T-helper 2 cell treated with Interferon-gamma antibody and Interleukin-4, amounts not matched to agents 100 ng/mL and 5 ng/mL, for 36 hours (primary cell): Measurements from ENCODE around the gene TYW1. TPM values are rescaled to one million over a fixed set of nuclear protein-coding genes. Genes with fewer than 3 reads are reported as not detected.
"Not testable (repeated sequence)": the region's sequence is repeated elsewhere in the genome, so short reads cannot be mapped to it uniquely, and the experiment has no call there.

Source experiments
- intact Hi-C: fragments of 100-400 bp; cut with micrococcal nuclease; formaldehyde crosslinking; loops from one replicate; pipeline ENCODE4 v1.15.1; 2023
- total RNA-seq: library from RNA; stranded (reverse); gene quantifications from 2 replicates; pipeline ENCODE4 v1.2.3, GENCODE V29; 2022

Gene TYW1
- total RNA-seq, 1 donor from 2014 or later: 19.5 TPM

DNA sequence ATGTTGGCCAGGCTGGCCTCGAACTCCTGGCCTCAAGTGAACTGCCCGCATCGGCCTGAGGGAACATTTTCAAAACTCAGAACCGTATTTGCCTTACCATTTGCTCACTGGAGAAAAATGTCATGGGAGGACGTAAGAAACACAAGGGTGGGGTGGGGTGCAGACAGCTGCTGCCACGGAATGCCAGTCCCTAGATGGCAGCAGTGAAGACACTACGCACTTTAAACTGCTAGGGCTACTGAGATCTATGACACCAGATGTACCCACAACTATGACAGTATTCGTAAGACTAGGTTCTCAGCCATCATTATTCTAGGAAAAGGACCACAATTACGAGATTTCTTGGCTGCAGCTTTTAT lies 2.0 kb upstream of the TYW1 start:
- intact Hi-C loops: loop anchor here (1.0 to 10.0 kb wide), 8 partner anchors 72 to 1622 kb away; partner anchors contain the start of genes GUSB and ZNF92

DNA sequence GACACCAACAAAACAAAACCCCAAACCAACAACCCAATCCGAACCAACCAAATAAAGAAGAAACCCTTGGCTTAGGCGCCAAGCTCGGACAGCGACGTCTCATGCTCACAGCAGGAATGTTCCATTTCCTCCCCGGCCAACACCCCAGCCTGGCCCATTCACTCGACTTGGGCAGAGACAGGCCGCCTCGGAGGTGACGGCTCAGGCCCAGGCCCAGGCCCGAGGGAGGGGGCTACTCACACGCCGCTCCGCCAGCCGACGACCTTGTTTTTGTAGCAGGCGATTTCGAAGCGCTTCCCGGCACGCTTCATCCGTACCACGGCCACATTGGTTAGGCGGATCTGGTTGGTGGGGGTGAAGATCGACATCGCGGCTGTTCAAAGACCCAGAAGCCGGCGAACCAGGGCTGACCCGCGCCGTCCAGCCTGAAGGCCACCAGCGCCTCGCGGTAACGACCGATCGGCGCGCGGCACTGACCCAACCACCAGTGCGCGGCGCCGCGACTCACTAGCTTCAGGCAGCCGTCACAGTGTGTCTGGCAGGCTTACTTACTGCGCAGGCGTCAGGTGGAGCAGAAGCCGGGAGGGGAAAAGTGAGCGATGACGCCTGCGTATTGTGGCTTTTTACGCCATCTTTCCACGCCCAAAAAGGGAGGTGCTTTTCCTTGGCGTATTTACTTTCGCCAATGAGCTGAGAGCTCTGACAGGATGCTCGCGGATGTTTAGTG lies 1.4 kb upstream of the TYW1 start, which contains the start of gene SBDS:
SBDS (minus strand) TSS at position 537 of the 727 bp plus-strand sequence; CDS start at position 368, 169 bp downstream.
- intact Hi-C loops: loop anchor here (2.0 to 10.0 kb wide), 6 partner anchors 158 to 1623 kb away; partner anchors contain the start of gene ZNF92

DNA sequence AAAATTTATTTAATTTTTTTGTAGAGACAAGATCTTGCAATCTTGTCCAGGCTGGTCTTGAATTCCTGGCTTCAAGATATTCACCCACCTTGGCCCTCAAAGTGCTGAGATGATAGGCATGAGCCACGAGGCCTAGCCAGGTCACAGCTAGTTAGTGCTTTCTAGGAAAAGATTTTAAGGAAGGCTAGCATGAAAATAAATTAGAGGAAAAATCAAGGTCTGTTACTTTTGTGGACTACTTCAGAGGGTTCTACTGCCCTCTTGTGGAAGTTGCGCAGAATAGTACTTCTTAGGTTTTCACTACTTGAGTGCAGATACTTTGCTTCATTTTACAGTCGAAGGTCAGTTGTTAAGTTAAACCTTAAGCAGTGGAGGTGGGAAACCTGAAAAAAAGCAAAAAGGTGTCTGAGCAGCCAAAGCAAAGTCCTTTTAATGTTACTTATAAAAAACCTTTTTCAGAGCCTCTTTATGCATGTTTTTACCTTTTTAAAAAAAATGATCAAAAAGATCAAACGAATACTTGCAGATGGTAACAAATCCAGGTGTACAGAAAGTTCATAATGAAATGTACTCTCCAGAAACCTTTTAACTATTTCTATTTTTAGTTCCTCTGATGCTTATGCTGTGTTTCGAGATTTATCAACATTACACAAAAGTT lies 4.1 kb downstream of the TYW1 start:
- intact Hi-C loops: loop anchor here (10.0 kb wide), 1 partner anchor 446 kb away; no protein-coding TSS in a partner anchor

DNA sequence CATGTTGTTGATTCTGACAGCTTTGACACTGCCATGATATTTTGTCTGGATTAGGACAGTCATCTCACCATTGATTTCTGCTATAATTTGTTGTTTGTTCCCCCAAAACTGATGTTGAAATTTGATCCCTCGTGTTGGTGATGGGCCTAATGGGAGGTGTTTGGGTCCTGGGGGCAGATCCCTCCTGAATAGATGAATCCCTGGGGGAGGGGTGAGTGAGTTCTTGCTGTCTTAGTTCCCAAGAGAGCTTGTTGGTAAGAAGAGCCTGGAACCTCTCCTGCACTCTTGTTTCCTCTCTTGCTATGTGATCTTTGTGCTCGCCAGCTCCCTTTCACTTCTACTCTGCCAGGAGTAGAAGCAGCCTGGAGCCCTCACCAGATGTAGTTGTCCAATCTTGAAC lies 7.5 kb downstream of the TYW1 start:
- intact Hi-C loops: loop anchor here (10.0 kb wide), 1 partner anchor 449 kb away; no protein-coding TSS in a partner anchor

DNA sequence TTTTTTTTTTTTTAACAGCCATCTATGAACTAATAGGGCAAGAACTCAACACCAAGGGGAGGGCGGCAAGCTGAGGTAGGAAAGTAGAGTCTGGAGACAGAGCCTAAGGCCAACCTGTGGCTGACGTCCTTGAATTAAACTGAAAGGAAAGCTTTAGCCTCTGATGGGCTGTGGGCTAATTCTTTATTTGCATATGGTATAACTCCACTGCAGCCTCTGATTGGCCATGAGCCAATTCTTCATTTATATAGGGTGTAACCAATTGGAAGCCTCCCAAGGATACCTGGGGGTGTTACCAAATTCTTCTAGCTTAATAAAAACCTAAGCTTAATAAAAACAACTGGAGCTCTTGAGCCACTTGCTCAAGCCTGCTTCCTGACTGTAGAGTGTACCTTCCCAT lies 10.3 kb downstream of the TYW1 start:
- intact Hi-C loops: loop anchor here (10.0 kb wide), 1 partner anchor 452 kb away; no protein-coding TSS in a partner anchor

DNA sequence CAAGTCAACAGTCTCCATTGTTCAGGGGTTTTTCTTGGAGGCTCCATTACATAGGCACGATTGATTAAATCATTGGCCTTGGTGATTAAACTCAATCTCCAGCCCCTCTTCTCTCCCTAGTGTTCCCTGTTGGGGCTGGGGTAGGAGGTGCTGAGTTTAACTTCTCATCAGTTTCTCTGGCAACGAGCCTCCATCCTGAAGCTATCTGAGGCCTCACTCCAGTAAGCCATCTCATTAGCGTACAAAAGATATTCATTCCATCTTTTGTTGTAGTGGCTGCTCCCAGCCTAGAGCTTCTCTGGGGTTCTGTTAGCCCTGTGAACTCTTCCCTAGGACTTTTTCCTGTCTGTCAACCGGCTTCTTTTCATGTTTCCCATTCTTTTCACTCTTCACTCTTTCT lies 11.6 kb downstream of the TYW1 start:
- intact Hi-C loops: loop anchor here (10.0 kb wide), 1 partner anchor 453 kb away; no protein-coding TSS in a partner anchor

DNA sequence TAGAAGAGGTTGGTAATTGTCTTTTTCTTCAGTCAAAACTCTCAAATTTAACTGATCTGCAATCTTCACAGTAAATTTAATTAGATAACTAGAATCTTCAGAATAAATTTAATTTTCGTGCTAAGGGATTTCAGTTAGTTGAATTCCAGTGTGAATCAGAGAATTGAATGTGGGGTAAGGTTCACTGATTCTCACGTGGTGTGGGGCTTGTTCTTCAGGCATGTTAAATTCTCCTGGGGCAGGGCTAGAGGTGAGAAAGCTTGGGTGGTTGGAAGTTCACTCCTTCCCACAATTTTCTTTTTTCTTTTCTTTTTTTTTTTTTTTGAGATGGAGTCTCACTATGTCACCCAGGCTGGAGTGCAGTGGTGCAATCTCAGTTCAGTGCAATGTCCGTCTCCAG lies 13.0 kb downstream of the TYW1 start:
- intact Hi-C loops: loop anchor here (10.0 kb wide), 1 partner anchor 455 kb away; no protein-coding TSS in a partner anchor

DNA sequence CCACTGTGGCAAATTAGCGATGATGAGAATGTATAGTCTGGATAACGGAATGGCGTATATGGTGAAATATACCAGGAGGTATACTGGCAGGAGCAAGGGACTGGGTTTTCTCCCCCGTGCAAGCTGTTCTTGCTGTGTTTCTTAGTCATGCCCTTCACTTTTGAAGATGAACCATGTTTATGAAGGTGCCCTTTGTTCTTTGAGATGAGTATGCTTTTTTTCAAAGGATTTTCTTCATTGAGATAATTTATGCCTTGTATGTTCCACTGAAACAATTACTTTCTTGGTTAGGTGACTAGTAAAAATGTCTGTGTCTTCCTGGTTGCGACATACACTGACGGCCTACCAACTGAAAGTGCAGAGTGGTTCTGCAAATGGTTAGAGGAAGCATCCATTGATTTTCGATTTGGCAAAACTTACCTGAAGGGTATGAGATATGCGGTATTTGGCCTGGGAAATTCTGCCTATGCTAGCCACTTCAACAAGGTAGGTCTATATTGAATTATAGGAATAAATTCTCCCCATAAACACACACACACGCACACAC lies 17.5 kb downstream of the TYW1 start:
- intact Hi-C loops: not testable (repeated sequence)

DNA sequence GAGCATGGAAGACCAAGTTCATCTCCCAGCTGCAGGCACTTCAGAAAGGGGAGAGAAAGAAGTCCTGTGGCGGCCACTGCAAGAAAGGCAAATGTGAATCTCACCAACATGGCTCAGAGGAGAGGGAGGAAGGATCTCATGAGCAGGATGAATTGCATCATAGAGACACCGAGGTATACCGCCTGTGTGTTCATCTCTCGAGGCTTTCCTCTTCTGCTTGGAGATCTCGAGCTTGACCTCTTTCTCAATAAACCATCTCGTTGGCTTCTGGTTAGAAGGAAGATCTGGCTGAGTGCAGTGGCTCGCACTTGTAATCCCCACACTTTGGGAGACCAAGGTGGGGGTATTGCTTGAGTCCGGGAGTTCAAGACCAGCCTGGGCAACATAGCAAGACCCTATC lies 21.3 kb downstream of the TYW1 start:
- intact Hi-C loops: not testable (repeated sequence)

DNA sequence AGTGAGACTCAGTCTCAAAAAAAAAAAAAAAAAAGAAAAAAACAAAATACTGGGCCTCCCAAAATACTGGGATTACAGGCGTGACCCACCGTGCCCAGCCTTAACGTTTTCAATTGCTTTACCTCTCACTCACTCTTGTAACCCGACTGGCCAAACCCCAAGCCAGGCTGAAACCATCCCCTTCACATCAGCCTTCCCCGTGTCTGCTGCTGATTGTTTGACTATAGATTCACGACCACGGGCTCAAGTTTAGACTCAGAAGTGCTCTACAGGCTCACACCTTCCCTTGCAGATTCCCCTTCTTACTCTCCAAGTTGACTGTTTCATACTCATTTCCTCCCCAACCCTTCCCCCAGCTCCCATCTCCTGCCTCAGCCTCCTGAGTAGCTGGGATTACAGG lies 22.3 kb downstream of the TYW1 start:
- intact Hi-C loops: no loop called here

DNA sequence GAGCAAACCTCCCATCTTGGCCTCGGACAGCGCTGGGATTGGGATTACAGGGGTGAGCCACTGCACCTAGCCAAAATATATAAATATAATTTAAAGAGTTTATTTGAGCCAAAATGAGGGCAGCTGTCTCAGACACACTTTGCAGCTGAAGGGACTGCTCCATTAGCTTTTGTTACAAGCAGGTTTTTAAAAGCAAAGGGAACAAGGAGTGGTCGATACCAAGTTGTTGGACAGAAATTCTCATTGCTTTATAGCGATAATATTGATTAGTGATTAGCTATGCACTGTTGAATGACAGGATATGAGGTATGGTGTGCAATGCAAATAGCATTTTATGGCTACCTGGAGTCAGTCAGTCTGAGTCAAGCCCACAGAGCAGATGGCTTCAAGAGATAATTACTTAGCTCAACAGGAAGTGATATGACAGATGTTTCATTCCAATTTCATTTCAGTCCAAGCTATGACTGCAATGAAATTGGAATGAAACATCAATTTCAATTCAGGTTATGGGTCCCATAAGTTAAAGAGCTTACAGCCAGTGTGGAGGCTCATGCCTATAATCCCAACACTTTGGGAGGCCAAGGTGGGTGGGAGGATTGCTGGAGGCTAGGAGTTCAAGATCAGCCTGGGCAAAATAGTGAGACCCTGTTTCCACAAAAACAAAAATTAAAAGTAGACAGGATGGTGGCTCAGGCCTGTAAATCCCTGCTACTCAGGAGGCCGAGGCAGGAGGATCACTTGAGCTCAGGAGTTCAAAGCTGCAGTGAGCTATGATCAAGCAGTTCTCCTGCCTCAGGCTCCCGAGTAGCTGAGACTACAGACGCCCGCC lies 23.1 kb downstream of the TYW1 start:
- intact Hi-C loops: no loop called here

DNA sequence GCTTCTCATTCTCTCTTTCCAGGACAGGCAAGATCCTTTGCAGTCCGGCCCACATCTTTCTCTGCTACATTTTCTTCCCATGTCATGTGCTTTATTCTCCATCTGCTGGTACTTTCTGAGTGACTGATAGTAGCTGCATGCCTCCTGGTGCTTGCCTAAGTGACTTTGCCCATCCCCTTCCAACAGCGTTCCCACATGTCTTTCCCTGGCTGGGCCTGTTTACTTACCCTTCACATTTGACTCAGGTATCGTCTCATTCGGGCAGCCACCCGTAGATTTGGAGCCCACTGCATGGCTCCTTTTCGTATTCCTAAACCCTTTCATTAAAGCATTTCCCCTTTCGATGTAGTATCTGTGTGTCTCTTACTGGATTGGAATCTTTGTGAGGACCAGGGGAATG lies 24.6 kb downstream of the TYW1 start:
- intact Hi-C loops: no loop called here

DNA sequence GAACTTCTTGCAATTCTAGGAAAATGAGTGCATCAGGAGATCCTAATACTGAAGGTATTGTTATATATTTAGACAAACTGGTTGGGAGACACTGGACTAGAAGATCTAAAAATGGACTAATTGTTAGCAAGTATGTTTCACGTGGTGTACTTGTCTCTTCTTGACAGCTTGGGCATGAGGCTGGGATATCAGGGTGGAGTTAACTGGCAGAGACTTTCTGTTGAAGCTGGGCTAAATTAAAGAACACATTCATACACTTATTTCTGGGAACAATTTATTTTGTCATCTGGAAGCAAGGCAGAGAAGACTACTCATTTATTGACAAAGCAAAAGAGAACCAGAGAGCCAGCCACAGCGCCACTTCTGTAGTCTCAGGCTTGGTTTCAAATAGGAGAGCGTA lies 25.9 kb downstream of the TYW1 start:
- intact Hi-C loops: no loop called here

DNA sequence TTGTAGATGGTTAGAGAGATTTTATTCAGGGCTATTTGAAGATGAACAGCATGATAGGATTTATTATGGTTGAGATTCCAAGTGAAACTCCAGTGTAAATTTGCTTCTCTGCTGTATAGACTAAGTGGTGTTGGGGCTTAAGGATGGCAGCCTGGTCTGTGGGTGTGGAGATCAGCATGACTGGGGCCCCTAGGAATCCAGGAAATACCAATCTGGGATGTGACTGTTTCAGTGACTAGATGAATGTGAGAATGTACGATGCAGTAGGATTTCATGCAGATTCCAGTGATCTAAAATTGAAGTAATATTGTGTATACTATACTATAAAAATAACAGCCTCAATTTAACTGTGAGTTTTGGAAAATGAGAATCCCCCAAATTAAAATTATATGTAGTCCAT lies 28.8 kb downstream of the TYW1 start:
- intact Hi-C loops: not testable (repeated sequence)

DNA sequence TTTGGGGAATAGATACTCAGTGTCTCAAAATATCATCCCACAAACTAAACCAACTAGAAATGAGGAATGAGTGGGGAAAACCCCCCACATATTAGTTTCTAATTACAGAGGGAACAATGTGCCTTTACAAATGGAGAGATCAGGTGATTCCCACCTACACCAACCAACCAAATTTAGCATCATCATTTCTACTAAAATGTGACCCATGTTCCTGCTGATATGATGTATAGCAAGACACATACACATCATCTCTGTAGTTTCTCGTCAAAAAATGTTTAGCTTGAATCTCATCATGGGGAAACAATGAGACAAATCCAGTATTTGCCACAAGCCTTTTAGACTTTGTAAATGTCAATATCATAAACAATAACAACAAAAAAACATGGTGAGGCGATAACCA lies 35.1 kb downstream of the TYW1 start:
- intact Hi-C loops: not testable (repeated sequence)

DNA sequence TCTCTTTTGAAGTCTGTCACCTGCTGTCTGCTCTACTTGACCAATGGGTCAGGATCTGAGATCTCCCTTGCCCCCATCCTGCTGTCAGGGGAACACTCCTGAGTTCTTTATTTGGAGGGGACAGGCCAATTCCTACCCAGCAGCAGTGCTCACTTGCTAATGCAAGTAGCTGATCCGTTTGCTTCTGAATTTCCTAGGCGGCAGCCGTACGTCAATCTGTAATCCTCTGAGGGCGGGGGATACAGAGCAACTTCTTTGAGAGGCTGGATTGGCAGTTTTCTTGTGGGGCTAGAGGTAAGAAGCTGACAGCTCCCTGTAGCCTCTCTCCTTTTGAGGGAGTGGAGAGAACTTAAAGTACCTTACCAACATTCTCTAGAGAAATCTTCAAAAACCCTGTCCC lies 36.6 kb downstream of the TYW1 start:
- intact Hi-C loops: no loop called here

DNA sequence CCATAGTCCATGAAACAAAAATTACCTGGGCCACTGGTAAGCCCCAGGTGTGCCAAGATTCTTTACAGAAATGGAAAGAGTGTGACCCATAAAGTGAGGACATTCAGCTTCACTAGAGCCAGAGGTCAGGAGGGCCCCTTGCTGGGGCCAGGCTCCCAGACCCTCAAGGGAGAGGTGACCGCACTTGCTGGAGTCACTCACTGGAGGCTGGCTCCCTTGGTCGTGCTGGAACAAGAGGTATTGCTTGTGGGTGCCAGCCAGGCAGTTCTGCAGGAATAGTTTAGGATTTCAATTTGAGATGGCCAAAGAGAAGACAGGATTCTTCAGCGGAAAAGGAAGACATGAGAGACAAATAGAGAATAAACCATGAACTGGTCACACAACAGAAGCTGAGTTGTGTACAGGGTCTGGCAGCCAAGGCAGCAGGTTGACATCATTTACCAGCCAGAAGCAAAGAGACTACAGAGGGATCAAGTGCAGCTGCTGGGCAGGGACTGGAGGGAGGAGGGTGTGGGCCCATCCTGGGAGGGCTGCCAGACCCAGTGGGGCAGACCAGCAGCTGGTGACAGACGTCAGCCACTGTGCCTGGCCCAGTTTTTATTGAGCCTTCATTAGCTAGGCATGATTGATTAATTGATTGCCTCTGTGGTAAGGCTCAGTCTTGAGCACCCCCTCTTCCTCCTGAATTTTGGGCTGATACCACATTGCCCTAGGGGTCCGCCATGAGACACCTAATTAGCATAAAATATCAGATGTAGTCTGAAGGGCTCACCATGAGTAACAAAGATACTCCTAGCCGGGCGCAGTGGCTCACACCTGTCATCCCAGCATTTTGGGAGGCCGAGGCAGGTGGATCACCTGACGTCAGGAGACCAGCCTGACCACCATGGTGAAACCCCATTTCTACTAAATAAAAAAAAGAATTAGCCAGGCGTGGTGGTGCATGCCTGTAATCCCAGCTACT lies 40.1 kb downstream of the TYW1 start:
- intact Hi-C loops: not testable (repeated sequence)

DNA sequence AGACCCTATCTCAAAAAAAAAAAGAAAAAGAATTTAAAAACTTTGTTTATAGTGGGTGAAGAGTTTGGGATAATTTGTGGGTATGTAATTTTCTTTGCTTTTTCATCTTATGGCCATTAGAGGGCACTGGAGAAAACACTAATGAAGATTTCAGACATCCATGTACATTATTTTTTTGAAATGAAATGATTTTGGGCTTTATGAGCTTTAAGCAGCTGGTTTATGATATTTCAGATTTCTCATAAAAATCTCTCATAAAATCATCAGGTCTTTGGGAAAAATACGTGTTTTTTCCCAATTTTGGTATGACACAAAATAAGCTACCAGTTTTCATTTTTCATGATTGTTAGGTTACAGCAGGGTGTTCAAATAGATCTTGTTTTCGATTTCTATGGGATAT lies 44.2 kb downstream of the TYW1 start:
- intact Hi-C loops: not testable (repeated sequence)

DNA sequence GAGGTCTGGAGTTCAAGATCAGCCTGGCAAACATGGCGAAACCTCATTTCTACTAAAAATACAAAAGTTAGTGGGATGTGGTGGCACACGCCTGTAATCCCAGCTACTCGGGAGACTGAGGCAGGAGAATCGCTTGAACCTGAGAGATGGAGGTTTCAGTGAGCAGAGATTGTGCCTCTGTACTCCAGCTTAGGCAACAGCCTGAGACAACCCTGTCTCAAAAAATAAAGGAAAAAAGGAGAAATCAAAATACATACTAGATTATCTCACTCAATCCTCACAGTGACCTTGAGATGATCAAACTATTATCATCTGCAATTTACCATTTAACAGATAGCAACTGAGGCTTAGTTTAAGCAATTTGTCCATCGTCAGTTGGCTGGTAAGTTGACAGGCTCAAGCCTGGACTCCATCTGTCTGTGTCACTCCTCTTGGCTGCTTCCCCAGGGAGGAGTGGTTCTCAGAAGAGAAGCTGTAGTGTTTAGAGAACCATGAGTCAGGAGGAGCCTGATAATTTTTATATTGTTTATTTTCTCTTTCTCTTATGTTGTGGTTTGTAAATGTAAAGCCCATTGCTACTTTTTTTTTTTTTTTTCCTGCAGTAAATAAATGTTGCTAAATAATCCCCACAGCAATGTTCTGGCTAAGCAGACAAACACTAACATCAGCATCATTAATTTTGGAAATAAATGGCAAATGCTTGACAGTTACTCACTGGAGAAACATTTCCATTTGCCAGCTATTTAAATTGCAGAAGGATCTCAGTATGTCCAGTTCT lies 46.3 kb downstream of the TYW1 start:
- intact Hi-C loops: not testable (repeated sequence)
